HG02970 (cell line): ENCODE measurements around the gene ACTN4.

Source experiments
- ATAC-seq: cut with Tn5 transposase; IDR thresholded peaks from one replicate; pipeline ENCODE4 v1.9.1; 2021; ENCODE audit warnings: mild to moderate bottlenecking, moderate library complexity, moderate number of reproducible peaks; ENCODE audit not compliant: unreplicated experiment, low FRiP score

The ACTN4 gene

DNA sequence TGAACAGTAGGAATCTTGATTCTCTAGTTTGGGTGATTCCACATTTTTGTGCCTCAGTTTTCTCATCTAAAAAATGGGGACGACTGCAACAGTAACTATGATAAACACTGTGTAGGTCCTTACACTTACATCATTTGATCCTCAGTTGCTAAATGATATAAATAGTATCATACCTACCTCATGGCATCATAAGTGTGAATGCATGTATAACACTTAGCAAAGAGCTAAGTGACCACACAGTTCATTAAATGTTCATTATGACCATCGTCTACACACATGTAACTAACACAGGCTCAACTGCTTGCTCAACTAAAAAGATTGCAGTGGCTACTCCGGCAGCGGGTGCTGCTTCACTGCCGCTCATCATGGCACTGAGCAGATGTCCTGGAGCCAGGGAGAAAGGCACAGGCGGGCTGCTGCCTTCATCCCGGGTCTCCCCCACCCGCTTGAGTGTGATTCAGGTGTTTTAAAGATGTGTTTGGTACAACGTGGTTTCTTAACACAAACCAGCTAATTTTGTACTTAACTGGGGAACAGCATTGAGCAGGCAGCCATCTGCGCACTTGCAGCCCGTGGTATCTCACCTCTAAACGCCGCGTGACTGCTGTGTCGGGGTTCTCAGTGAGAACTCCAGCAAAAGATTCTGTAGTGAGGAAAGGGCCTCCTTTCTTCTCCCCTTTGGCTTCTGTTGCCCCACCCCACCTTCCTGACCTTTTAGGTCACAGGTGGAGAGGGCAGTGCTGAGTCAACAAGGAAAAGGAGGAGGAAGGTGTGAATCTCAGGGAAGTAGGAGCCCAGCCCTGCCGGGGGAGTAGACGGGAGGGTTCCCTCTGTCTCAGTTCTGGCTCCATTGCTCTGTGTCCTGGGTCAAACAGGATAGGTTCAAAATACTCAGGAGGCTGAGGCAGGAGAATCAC, 11.7 kb upstream of the ACTN4 start:
- no peak for ATAC-seq

DNA sequence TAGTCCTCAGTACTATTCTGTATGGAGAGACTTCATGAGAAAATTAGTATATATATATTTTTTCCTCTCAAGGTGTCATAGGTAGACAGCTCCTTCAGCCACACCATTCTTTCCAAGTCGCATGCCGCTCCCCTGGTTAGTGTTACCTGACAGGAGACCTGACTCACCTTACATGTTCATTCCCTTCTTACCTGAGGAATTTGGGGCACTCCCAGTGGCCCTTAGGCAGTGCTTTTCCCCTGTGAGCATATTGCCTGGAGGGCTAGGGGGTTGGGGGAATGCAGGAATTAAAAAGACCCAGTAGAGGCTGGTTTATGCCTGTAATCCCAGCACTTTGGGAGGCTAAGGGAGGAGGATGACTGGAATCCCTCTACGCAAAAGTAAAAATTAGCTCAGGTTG, 9.0 kb upstream of the ACTN4 start:
- ATAC-seq: no peak

DNA sequence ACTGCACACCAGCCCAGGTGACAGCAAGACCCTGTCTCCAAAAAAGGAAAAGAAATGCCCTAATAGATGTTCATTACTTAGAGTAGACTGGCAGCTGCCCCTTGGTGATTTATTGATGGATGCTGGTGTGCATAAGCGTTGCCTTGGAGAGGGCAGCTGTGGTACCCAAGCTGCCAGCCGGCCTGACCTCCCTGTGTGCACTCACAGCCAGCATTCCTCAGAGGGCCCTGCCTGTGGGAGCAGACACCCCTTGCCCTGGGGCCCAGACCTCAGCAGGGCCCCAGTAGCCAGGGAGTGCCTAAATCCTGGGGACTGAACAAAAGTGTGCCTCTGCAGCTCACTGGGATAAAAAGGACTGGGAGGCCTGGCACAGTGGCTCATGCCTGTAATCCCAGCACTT, 7.8 kb upstream of the ACTN4 start:
- no peak for ATAC-seq

DNA sequence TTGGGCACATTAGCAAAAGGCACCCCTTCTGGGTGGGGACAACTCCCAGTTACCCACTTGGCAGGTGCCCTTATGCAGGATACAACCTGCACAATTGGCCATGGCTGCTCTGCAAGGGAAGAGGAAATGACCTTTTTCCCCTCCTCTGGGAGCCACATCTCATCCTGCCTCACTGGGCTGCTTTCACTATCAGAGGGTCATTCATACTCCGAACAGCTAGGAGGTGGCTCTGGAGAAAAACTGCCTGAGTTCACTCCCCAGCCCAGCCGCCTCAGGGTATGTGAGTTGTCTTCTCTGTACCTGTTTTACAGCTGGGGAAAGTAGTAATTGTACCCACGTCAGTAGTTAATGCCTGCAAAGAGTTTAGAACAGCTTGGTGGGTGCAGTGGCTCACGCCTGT, 7.1 kb upstream of the ACTN4 start:
- no peak for ATAC-seq

DNA sequence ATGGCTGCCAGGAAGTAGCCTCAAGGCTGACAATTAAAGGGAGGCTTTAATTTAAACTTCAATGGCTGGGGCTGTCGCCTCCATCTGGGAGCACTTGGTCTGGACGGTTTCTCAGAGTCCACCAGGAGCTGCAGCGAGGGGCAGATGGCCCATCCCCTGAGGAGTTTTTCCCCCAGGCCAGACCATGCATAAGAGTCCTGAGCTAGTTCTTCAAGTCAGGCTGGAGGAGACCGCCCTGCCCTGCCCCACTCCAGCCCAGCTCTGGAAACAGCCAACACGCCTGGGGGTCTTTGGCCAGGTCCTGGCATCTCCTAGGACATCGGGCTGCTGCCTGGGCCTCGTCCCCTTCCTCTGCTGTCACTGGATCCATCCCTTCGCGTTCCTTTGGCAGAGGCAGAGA, 5.3 kb upstream of the ACTN4 start:
- ATAC-seq: no peak

DNA sequence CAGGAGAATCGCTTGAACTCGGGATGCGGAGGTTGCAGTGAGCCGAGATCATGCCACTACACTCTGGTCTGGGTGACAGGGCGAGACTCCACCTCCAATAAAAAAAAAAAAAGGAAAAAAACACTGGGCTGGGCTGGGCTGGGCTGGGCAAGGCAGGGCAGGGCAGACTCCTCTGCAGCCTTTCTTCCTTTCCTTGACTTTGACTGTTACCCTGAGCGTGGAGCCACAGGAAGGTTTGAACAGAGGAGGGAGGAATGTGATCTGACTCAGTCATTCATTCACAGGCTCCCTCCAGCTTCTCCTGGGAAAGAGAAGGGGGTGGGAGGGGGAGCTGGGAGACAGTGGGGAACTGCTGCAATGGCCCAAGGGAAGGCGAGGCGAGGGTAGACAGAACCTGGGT, 2.7 kb upstream of the ACTN4 start:
- no peak for ATAC-seq

DNA sequence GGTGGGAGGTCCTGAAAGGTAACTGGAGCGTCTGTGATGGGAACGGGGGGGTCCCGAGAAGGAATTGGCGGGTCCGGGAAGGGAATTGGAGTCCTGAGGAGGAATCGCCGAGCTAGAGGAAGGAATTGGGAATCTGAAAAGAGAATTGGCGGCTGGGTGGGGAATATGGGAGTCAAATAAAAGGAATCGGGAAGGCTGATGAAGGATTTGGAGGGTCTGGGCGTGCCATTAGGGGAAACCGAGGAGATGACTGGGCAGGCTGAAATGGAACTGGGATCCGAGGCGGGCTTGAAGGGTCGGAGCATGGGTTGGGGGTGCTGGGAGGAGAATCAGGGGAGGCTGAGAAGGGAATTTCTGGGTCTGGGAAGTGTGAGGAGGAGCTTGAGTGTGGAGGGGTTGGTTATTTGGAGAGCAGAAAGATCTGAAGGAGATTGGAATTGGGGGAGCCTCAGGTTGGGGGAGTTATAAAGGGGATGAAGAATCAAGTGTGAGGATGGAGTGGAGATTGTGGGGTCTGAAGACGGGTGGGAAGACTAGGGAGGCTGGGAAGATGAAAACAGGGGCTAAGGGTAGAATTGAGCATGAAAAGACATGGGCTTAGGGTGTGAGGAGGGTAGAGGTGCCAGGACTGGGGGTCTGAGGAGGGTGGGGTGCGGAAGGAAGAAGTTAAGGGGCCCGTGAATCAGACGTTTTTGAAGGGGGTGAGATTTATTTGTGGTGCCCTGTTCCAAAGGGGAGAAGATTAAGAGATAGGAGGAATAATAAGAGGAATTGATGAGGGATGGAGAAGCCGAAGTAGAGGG, 718 bp downstream of the ACTN4 start:
- no peak for ATAC-seq

DNA sequence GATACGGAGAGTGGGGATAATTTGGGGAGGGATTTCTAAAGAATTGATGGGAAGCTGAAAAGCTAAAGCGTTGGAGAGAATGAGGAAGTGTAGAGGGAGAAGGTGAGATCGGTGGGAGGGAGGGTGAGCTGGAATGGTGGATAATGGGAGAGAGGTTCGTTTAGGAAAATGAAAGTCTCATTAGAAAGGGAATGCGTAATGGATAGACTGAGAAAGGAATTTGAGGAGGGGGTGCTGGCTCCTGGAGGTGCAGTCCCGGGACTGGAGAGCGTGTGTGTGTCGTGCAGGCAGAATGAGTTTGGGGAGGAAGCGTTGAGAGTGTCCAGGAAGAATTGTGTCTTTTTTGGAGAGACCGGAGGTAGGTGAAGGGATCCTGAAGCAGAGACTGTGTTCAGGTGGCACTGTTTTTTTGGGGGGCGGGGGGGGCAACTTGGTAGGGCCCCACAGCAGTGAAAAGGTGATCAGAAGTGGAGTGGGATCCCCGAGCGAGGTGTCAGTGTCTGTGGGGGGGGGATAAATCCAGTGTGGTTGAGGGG, 1.4 kb downstream of the ACTN4 start:
- no peak for ATAC-seq

DNA sequence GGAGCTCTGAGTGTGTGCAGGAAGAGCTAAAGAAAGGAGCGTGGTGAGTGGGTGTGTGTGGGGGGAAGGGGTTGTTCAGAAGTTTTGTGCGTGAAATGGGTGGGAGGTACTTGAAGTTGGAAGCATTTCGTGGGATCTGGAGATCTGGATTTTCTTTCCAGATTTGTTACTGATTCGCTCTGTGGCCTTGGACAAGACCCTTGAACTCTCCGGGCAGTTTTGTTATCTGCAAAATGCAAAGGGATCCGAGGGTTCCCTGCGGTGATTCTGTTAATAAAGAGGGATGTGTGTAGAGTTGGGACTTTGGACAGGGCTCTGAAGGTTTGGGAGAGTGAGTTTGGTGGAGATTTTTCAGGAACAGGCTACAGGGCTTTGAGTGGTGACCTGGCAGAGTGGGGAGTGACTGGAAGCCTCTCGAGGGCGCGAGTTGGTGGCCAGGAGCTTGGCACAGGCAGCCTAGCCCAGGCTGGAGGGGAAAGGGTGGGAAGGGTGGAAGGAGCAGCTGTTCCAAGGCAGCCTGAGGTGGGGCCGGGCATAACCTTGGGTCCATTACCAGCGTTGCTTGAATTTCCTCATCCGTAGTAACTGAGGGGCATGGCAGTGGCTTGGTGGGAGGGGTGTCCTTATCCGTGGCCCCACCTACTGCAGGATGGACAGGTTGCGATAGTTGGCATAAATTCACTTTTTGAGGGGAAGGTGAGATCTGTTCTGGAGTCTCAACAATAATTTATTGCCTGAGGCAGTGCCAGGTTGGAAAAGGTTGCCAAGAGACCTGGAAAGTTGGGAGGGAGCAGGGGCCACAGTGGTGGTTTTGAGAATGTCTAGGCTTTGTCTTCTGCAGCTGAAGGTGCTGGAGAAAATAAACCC, 2.1 kb downstream of the ACTN4 start:
- ATAC-seq: no peak

DNA sequence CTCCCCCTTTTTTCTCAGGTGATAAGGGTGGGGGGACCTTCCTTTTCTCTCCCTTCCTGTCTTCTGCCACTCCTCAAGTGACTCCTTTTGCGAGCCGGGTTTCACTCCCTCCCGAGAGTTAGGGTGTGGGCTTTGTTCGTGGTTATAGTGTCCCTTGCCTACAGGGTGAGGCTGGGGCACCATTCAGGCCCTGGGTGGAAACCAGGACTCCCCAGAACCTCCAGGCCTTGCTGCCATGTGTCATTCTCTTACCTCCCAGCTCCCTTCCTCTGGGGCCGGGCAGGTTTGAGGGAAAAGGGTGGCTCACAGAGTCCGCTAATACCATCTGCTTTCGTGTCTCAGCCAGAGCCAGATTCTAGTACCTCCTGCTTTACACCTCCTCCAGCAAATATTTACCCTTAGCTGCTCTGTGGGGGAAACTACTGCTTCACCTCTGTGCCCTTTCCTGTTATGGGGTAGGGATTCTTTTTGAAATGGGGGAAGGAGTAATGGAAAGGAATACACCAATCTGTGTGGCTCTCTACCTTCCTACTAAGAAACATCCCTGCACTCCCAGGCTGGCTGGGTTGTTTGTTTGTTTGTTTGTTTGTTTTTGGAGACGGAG, 2.8 kb downstream of the ACTN4 start:
- no peak for ATAC-seq

DNA sequence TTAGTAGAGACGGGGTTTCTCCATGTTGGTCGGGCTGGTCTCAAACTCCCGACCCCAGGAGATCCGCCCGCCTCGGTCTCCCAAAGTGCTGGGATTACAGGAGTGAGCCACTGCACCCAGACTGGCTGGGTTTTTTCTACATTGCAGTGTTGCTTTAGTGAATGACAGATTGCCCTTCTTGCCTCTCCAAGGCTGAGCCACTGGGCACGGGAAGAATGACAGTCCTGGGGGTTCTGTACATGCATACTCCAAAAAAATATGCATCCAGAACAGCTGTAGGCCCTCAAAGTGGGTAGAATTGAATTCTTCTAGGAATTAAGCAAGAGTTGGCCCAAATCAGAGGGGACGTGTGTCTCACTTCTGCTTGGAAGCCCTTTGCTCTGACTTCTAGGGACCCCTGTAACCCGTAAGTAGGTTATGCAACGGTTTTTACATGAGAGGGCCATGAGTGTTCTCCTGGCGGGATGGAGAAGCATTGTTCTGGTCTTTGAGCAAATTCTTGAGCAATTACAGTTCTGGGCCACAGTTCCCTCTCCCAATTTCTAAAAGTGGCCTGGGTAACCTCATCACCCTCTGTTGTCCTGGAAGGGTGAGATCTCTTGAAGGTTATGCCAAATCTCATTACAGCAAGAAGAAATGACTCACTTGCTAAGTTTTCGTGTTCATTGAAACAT, 3.6 kb downstream of the ACTN4 start:
- no peak for ATAC-seq

DNA sequence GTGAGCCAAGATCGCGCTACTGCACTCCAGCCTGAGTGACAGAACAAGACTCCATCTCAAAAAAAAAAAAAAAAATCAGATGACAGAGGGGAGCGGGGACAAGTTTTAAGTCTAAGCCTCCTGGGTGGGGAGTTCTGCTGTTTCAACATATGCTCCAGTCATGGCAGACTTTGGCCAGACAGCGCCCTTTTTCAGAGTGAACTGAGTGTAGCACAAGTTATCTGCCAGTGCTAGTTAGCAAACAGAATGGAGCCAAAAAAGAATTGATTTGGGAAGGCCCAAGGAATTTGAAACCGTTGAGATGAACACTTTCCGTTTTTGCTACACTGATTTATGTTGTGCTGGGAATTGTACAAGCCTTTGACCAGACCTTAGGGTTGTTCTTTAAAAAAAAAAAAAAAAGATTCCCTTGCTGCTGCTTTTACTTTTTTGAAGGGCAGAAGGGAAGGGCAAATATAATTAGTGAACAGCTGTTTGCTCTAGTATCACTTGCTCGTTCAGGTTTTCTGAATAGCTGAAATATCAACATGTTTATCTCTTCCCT, 5.7 kb downstream of the ACTN4 start:
- ATAC-seq: no peak

DNA sequence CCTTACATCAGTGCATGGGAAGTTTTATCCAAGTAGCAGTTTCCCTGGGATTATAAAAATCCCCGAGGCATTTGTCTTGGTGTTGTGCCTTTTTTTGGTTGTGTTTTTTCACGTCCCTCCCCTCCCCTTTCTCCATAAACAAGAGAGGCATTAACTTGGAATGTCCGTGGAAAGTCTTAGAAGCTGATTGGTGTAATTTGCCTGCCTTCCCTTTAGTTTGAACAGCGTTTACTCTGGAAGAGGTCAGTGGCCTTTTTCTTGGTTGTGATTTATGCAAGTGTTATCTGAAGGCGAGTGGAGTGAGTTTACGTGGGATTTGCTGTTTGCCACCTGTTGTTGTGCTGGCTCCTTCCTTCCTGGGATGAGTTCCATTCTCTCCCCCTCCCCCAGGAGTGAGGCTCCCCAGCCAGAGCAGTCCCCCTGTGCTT, 7.2 kb downstream of the ACTN4 start:
- no peak for ATAC-seq

DNA sequence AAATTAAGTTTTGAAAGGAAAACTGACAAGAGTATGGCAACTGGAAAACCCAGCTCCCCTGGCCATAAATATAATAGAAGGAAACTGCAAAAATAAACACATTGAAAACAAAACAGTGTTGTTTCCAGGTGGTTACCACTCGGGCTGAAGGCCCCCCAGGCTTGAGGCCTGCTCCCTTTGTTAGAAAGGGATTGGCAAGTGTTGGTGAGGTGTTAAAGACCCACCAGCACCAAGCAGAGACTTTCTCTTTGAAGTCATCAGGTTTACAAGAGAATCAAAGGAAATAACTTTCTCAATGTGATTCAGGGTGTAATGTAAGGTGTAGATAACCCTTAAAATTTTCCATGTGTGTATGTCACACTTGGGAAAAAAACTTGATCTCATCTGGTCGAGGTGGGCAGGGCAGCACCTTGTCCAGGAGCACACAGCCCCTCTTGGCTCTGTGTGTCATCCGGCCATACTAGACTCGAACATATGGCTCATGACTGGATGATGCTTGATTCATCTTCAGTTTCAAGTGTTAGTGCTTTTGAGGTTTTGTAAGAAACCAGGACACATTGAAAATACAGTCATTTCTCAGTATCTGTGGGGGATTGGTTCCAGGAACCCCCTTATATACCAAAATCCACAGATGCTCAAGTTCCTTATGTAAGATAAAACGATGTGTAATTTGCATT, 7.8 kb downstream of the ACTN4 start:
- ATAC-seq: no peak

DNA sequence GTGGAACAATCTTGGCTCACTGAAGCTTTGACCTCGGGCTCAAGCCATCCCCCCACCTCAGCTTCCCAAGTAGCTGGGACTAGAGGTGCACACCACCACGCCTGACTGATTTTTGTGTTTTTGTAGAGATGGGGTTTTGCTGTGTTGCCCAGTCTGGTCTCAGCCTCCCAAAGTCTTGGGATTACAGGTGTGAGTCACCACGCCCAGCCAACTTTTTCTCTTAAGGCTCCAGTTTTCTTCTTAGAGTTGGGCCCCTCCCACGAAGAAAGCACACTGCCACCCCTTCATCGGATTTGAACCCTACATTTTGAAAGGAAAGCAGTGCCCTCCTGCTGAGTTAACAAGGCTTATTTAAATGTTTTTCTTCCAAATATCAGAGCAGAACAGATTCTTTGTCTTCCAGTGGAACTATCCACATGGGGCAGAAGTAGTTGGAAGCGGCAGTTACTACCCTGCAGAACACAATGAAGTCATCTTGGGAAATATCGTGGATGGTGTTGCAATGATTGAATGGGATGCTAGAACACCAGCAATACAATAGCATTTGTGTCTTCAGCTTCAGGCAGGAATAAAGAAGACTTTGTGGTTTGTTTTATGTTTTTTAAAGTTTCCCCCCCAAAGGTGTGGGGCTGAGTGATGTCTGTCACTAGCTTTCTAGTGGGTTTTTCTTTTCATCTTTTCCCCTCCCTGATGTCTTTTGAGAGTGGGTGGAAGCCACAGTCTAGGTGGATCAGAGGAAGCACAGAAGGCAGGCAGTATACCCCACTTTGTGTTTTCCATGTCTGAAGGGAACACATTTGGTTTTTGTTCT, 8.9 kb downstream of the ACTN4 start:
- no peak for ATAC-seq

DNA sequence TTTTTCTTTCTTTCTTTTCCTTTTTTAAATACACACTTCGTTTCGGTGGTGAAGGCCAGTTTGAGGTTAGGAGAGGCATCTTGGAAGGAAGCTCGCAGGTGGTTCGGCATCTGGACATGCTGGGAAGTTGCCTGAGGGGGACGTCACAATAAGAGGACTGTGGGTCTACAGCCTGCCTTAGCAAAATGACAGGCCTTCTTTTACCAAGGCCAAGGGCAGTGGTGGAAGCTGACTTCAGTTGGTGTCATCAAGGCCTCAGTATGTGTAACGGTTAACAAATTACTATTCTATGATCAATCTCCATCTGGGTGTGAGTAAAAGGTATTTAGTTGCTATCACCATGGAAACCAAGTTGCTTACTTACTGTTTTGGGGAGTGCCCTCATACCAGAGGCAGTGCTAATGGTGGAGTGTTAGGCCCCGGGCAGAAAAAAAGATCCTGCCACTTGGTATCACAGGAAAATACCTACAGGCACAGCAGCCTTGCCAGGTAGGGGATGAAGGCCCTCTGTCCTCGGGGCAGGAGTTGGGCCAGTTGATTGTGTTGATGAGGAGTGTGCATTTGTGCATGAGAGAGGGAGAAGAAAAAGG, 10.3 kb downstream of the ACTN4 start:
- no peak for ATAC-seq

DNA sequence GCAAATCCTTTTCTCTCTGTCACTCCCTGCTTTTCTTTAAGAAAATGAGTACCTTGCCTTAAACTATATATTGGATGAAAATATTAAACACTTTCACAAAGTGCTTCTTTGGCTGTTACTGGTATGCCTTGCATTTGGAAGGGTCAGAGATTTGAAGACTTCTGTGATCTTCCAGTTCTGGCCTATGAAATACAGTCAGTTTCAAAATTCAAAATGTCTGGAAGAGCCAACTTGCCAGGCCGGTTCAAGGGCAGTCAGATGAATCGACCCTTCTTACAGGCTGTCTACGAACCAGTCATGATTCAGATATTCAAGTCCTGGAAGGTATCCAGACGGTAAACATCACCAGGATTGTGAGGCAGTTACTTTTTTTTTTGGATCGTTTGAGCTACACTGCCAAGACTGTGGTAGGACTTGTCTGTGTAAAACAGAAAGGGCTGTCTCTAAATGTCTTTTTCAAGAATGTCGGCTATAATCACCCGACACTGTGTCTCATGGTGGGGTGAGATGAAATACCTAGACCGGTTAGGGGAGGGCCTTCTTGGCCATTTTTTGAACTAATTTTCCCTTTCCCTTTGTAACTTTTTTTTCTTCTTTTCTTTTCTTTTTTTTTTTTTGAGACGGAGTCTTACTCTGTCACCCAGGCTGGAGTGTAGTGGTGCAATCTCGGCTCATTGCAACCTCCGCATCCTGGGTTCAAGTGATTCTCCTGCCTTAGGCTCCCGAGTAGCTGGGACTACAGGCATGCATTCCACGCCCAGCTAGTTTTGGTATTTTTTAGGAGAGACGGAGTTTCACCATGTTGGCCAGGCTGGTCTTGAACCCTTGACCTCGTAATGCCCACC, 11.2 kb downstream of the ACTN4 start:
- ATAC-seq: no peak
